WI38 (cell line): Measurements from ENCODE around the gene SLC25A48.
"Not testable (repeated sequence)": the region's sequence is repeated elsewhere in the genome, so short reads cannot be mapped to it uniquely, and the experiment has no call there.

Experiments
- H3K4me3 ChIP-seq: 2 replicates; pipeline ENCODE4 v1.5.1; 2011; ENCODE audit warnings: low read depth, mild to moderate bottlenecking, control low read depth, low read length
- CTCF ChIP-seq: IDR thresholded peaks from 2 replicates; pipeline ENCODE4 v1.5.1; 2012; ENCODE audit warnings: low read depth, mild to moderate bottlenecking, control low read depth, low read length

SLC25A48 gene

DNA sequence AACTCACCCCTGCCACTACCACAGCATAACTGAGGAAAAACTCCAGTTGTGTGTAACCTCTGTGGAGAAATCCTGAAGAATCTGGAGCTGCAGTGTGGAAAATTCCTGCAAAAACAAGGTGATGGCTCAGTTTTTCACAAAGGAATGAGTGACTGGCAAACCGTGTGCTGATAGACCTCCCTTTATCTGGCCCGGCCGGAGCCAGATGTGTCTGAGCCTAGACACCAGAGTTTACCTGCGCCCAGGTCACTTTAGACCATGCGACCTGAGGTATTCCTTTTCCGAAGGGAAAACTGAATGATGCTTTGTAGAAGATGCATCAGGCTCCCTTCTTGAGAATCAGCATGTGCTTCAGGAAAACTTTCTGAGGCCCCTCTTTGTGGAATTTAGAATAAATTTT, 16.2 kb downstream of the SLC25A48 start:
- H3K4me3 ChIP-seq = no peak overlapping the region
- no peak for TF ChIP-seq CTCF

- no peak for TF ChIP-seq CTCF
- H3K4me3 ChIP-seq = no peak overlapping the region
Observed at GRCh38 chr5:135851186-135851914, 16.9 kb downstream of the SLC25A48 start.

- no peak for TF ChIP-seq CTCF
Observed at GRCh38 chr5:135851915-135852845, 17.7 kb downstream of the SLC25A48 start.

GRCh38 chr5:135857630-135858311, 23.3 kb downstream of the SLC25A48 start:
- no peak overlapping the region for H3K4me3 ChIP-seq
- TF ChIP-seq CTCF = no peak

More at GRCh38 chr5:135851915-135852845, 17.7 kb downstream of the SLC25A48 start:
- H3K4me3 ChIP-seq = no peak overlapping the region

DNA sequence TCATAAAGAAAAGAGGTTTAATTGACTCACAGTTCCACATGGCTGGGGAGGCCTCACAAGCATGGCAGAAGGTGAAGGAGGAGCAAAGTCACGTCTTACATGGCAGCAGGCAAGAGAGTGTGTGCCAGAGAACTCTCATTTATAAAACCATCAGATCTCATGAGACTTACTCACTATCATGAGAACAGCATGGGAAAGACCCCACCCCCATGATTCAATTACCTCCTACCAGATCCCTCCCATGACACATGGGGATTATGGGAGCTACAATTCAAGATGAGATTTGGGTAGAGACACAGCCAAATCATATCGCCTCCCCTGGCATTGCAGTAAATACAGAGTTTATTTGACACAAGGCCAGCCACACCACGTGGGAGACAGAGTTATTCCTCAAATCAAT, 24.7 kb downstream of the SLC25A48 start:
- not testable (repeated sequence) for H3K4me3 ChIP-seq

DNA sequence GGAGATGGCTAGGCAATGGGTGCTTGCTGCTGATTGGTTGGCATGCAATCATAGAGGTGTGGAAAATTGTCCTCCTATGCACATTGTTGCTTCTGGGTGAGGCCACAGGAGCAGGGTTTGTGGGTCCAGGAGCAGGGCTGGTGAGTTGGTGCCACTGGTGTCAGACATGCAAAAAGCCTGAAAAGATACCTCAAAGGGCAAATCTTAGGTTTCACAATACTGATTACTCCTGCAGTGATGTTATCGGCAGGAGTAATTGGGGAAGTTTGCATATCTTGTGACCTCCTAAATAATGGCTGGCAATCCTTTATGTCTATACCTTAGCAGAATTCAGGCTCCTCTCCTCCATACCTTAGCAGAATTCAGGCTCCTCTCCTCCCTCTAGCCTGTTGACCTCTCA, 25.2 kb downstream of the SLC25A48 start:
- no peak overlapping the region for H3K4me3 ChIP-seq
- TF ChIP-seq CTCF = no peak

- no peak overlapping the region for H3K4me3 ChIP-seq
- no peak for TF ChIP-seq CTCF
Observed at GRCh38 chr5:135861641-135862040, 27.2 kb downstream of the SLC25A48 start.
